Subcutaneous adipose tissue (tissue), 4 donors: Measurements from ENCODE around the gene LCN1. TPM values are rescaled to one million over a fixed set of nuclear protein-coding genes. Genes with fewer than 3 reads are reported as not detected.

Source experiments
- total RNA-seq, 4 donors: library from RNA; depleted of rRNA; stranded (reverse); fragments of >200 nt; gene quantifications; one replicate each; pipeline ENCODE4 v1.1.0, GENCODE V29; 2016
- TF ChIP-seq, protein P1 (sequence below): fragments of 450-650 bp; IDR thresholded peaks from one replicate; pipeline ENCODE4 v1.5.1; 2016; ENCODE audit warnings: low read depth, mild to moderate bottlenecking, control low read depth, antibody characterized with exemption, moderate library complexity

LCN1 gene
- total RNA-seq, 4 donors from 2014 or later: not detected

DNA sequence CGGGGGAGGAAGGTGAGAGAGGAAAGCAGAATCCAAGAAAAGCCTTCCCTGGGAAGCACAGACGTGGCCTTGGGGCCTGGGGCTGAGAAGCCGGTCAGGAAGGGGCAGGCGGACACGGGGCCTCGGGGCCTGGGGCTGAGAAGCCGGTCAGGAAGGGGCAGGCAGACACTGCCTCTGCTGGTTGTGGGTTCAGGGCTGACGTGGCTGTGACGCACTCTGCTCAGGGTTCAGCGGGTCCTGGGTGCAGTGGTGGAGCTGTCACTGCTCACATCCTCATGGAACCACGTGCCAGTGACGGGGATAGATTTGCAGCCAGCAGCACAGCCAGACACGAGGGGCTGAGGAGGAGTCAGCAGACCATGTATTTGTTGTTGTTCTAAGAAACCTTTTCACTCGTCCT, 53.1 kb downstream of the LCN1 start:
- TF ChIP-seq, protein P1, sequence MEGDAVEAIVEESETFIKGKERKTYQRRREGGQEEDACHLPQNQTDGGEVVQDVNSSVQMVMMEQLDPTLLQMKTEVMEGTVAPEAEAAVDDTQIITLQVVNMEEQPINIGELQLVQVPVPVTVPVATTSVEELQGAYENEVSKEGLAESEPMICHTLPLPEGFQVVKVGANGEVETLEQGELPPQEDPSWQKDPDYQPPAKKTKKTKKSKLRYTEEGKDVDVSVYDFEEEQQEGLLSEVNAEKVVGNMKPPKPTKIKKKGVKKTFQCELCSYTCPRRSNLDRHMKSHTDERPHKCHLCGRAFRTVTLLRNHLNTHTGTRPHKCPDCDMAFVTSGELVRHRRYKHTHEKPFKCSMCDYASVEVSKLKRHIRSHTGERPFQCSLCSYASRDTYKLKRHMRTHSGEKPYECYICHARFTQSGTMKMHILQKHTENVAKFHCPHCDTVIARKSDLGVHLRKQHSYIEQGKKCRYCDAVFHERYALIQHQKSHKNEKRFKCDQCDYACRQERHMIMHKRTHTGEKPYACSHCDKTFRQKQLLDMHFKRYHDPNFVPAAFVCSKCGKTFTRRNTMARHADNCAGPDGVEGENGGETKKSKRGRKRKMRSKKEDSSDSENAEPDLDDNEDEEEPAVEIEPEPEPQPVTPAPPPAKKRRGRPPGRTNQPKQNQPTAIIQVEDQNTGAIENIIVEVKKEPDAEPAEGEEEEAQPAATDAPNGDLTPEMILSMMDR: no peak

DNA sequence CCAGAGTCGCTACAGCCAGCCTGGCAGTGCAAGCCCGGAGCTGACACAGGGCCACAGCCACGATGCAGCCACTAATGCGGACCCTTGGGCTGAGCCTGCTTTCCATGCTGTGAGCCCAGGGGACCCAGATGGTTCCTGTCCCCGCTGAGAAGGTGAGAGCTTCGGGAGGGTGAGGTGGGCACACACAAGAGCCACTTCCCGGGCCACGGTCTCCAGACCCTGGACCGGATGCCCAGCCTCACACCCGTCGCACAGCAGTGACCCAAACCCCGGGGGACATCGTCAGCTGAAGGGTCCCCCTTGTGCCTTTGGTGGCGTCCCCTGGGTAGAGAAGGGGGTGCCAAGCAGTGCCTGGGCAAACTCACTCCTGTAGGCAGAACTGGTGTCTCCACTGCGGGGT, 53.7 kb downstream of the LCN1 start:
- TF ChIP-seq, protein P1: no peak

Other genes starting within 250 kb of the LCN1 start
- gene PPP1R26, start 41.7 kb upstream of the LCN1 start, total RNA-seq: 10 to 100 TPM in 2 of 4 donors, 1 to 10 TPM in 2; 5.1 to 16.0 (median 11.1) TPM
- 10 to 100 TPM; 20.9 to 26.6 (median 23.3) TPM for gene MRPS2, start 20.8 kb upstream of the LCN1 start, total RNA-seq
- gene OBP2A, start 24.7 kb downstream of the LCN1 start, total RNA-seq: not detected
- gene PAEP, start 40.3 kb downstream of the LCN1 start, total RNA-seq: not detected
- not detected for gene GLT6D1, start 118.1 kb downstream of the LCN1 start, total RNA-seq
- not detected for gene LCN9, start 141.9 kb downstream of the LCN1 start, total RNA-seq
- gene SOHLH1, start 178.0 kb downstream of the LCN1 start, total RNA-seq: not detected
- gene KCNT1, start 180.7 kb downstream of the LCN1 start, total RNA-seq: under 1 TPM in 2 of 4 donors, not detected in 2; 0.33 to 0.51 TPM